Karpas-422 (cell line): ENCODE measurements around the gene PCARE. TPM values are rescaled to one million over a fixed set of nuclear protein-coding genes. Genes with fewer than 3 reads are reported as not detected.

Experiments
- DNase-seq: peaks from one replicate; pipeline ENCODE4 v3.0.0-alpha.2; 2015
- H2AFZ ChIP-seq: fragments of 200-600 bp; sonication (generic); 2 replicates; pipeline ENCODE4 v1.6.1; 2014; ENCODE audit warnings: antibody characterized with exemption, low read length, mixed read lengths
- H3K27ac ChIP-seq: fragments of 200-600 bp; sonication (generic); 2 replicates; pipeline ENCODE4 v1.5.1; 2014; ENCODE audit warnings: mild to moderate bottlenecking, low read length, moderate library complexity
- H3K27me3 ChIP-seq: fragments of 200-600 bp; sonication (generic); 2 replicates; pipeline ENCODE4 v1.6.1; 2014; ENCODE audit warnings: low read length, mixed read lengths
- H3K36me3 ChIP-seq: fragments of 200-600 bp; sonication (generic); 2 replicates; pipeline ENCODE4 v1.6.1; 2014; ENCODE audit warnings: low read length, mixed read lengths; ENCODE audit not compliant: insufficient read depth
- H3K4me1 ChIP-seq: fragments of 200-600 bp; sonication (generic); 2 replicates; pipeline ENCODE4 v1.6.1; 2014; ENCODE audit warnings: mild to moderate bottlenecking, low read length, mixed read lengths
- H3K4me2 ChIP-seq: fragments of 200-600 bp; sonication (generic); 2 replicates; pipeline ENCODE4 v1.6.1; 2014; ENCODE audit warnings: low read length, low read depth, mild to moderate bottlenecking; ENCODE audit not compliant: poor library complexity, severe bottlenecking
- H3K4me3 ChIP-seq: fragments of 200-600 bp; sonication (generic); 2 replicates; pipeline ENCODE4 v1.5.1; 2014; ENCODE audit warnings: mild to moderate bottlenecking, antibody characterized with exemption, low read length, mixed read lengths
- H3K79me2 ChIP-seq: fragments of 200-600 bp; sonication (generic); 2 replicates; pipeline ENCODE4 v1.6.1; 2014; ENCODE audit warnings: mild to moderate bottlenecking, low read length, mixed read lengths
- H3K9ac ChIP-seq: fragments of 200-600 bp; sonication (generic); 2 replicates; pipeline ENCODE4 v1.6.0; 2014; ENCODE audit warnings: low read length
- H3K9me2 ChIP-seq: fragments of 200-600 bp; sonication (generic), shearing (Covaris generic); replicated peaks from 2 replicates; pipeline ENCODE4 v1.6.0; 2014; ENCODE audit warnings: mild to moderate bottlenecking, low read length, moderate library complexity; ENCODE audit not compliant: insufficient read depth
- H3K9me3 ChIP-seq: fragments of 300-700, 200-600 bp; sonication (generic); 2 replicates; pipeline ENCODE4 v1.6.1; 2014; ENCODE audit warnings: low read length, mixed read lengths
- H4K20me1 ChIP-seq: fragments of 200-600 bp; sonication (generic); 2 replicates; pipeline ENCODE4 v1.6.1; 2014; ENCODE audit warnings: mild to moderate bottlenecking, antibody characterized with exemption, low read length, low read depth; ENCODE audit not compliant: insufficient read depth
- total RNA-seq: library from RNA; depleted of rRNA; stranded (reverse); fragments of >200 nt; shearing (Covaris generic); gene quantifications from 2 replicates; pipeline ENCODE4 v1.2.3, GENCODE V29; 2014; ENCODE audit warnings: low replicate concordance

The PCARE gene
- total RNA-seq, 1 experiment from 2014 or later, result not detected

GRCh38 chr2:29071032-29071975 is 3.0 kb downstream of the PCARE start:
- H3K27ac ChIP-seq, result no peak overlapping the region
- H3K27me3 ChIP-seq, result no peaks in the 10 kb centered on the region
- peaks cover 2% of the 10 kb centered on the region for H3K4me1 ChIP-seq
- H2AFZ ChIP-seq, result no peak overlapping the region
- no peaks in the 10 kb centered on the region for H4K20me1 ChIP-seq
- no peaks in the 10 kb centered on the region for H3K79me2 ChIP-seq
- no peaks in the 10 kb centered on the region for H3K9me3 ChIP-seq
- H3K9me2 ChIP-seq, result no peaks in the 10 kb centered on the region
- H3K4me2 ChIP-seq, result no peak overlapping the region
- no peaks in the 10 kb centered on the region for H3K36me3 ChIP-seq
- no peak overlapping the region for H3K4me3 ChIP-seq
- no peak overlapping the region for H3K9ac ChIP-seq
- DNase-seq, result no peak

- no peak for DNase-seq
- Histone ChIP-seq H3K9ac (no peak overlapping the region), H3K79me2 (no peaks in the 10 kb centered on the region), H4K20me1 (no peaks in the 10 kb centered on the region), H3K27me3 (no peaks in the 10 kb centered on the region), H3K4me2 (no peak overlapping the region), H2AFZ (no peak overlapping the region), H3K27ac (no peak overlapping the region), H3K9me2 (no peaks in the 10 kb centered on the region), H3K4me3 (no peak overlapping the region), H3K9me3 (no peaks in the 10 kb centered on the region), H3K36me3 (no peaks in the 10 kb centered on the region), H3K4me1 (no peaks in the 10 kb centered on the region)
Observed at GRCh38 chr2:29070526-29070925, 3.8 kb downstream of the PCARE start.

- no peaks in the 10 kb centered on the region for H3K4me1 ChIP-seq
- no peak overlapping the region for H3K4me2 ChIP-seq
- no peaks in the 10 kb centered on the region for H4K20me1 ChIP-seq
- H3K36me3 ChIP-seq, result no peaks in the 10 kb centered on the region
- H3K9me2 ChIP-seq, result no peaks in the 10 kb centered on the region
- DNase-seq, result no peak
- H3K79me2 ChIP-seq, result no peaks in the 10 kb centered on the region
- no peak overlapping the region for H3K27ac ChIP-seq
- H3K4me3 ChIP-seq, result no peak overlapping the region
- no peak overlapping the region for H2AFZ ChIP-seq
- H3K9me3 ChIP-seq, result no peaks in the 10 kb centered on the region
- H3K9ac ChIP-seq, result no peak overlapping the region
- no peaks in the 10 kb centered on the region for H3K27me3 ChIP-seq
Observed at GRCh38 chr2:29068513-29068912, 5.8 kb downstream of the PCARE start.

- H4K20me1 ChIP-seq, result no peaks in the 10 kb centered on the region
- no peak for DNase-seq
- H3K4me2 ChIP-seq, result no peak overlapping the region
- H3K27me3 ChIP-seq, result no peaks in the 10 kb centered on the region
- H3K4me1 ChIP-seq, result no peaks in the 10 kb centered on the region
- no peaks in the 10 kb centered on the region for H3K36me3 ChIP-seq
- H2AFZ ChIP-seq, result no peak overlapping the region
- H3K9ac ChIP-seq, result no peak overlapping the region
- H3K79me2 ChIP-seq, result no peaks in the 10 kb centered on the region
- H3K4me3 ChIP-seq, result no peak overlapping the region
- H3K9me2 ChIP-seq, result no peaks in the 10 kb centered on the region
- no peak overlapping the region for H3K27ac ChIP-seq
- no peaks in the 10 kb centered on the region for H3K9me3 ChIP-seq
Observed at GRCh38 chr2:29066997-29067605, 7.2 kb downstream of the PCARE start.

- no peak for DNase-seq
- no peaks in the 10 kb centered on the region for H4K20me1 ChIP-seq
- H3K4me1 ChIP-seq, result no peaks in the 10 kb centered on the region
- no peak overlapping the region for H3K9ac ChIP-seq
- H3K79me2 ChIP-seq, result no peaks in the 10 kb centered on the region
- H3K4me3 ChIP-seq, result no peak overlapping the region
- H3K36me3 ChIP-seq, result no peaks in the 10 kb centered on the region
- no peaks in the 10 kb centered on the region for H3K9me2 ChIP-seq
- H3K27ac ChIP-seq, result no peak overlapping the region
- H2AFZ ChIP-seq, result no peak overlapping the region
- no peak overlapping the region for H3K4me2 ChIP-seq
- H3K9me3 ChIP-seq, result no peaks in the 10 kb centered on the region
- H3K27me3 ChIP-seq, result no peaks in the 10 kb centered on the region
Observed at GRCh38 chr2:29066271-29066860, 8.0 kb downstream of the PCARE start.

GRCh38 chr2:29065068-29065811 is 9.1 kb downstream of the PCARE start:
- no peaks in the 10 kb centered on the region for H3K79me2 ChIP-seq
- no peak overlapping the region for H3K9ac ChIP-seq
- no peak overlapping the region for H2AFZ ChIP-seq
- no peaks in the 10 kb centered on the region for H4K20me1 ChIP-seq
- DNase-seq, result no peak
- H3K27ac ChIP-seq, result no peak overlapping the region
- H3K4me1 ChIP-seq, result no peaks in the 10 kb centered on the region
- H3K9me2 ChIP-seq, result no peaks in the 10 kb centered on the region
- H3K9me3 ChIP-seq, result no peaks in the 10 kb centered on the region
- no peak overlapping the region for H3K4me3 ChIP-seq
- H3K4me2 ChIP-seq, result no peak overlapping the region
- no peaks in the 10 kb centered on the region for H3K27me3 ChIP-seq
- H3K36me3 ChIP-seq, result no peaks in the 10 kb centered on the region

GRCh38 chr2:29064746-29065067 is 9.6 kb downstream of the PCARE start:
- H4K20me1 ChIP-seq, result no peaks in the 10 kb centered on the region
- H3K4me3 ChIP-seq, result no peak overlapping the region
- H3K36me3 ChIP-seq, result no peaks in the 10 kb centered on the region
- H3K27ac ChIP-seq, result no peak overlapping the region
- no peaks in the 10 kb centered on the region for H3K79me2 ChIP-seq
- DNase-seq, result no peak
- H2AFZ ChIP-seq, result no peak overlapping the region
- H3K4me2 ChIP-seq, result no peak overlapping the region
- H3K9me2 ChIP-seq, result no peaks in the 10 kb centered on the region
- no peaks in the 10 kb centered on the region for H3K27me3 ChIP-seq
- H3K4me1 ChIP-seq, result no peaks in the 10 kb centered on the region
- H3K9me3 ChIP-seq, result no peaks in the 10 kb centered on the region
- H3K9ac ChIP-seq, result no peak overlapping the region

- no peaks in the 10 kb centered on the region for H3K36me3 ChIP-seq
- no peak overlapping the region for H2AFZ ChIP-seq
- H3K27ac ChIP-seq, result no peak overlapping the region
- no peaks in the 10 kb centered on the region for H3K9me2 ChIP-seq
- DNase-seq, result no peak
- no peaks in the 10 kb centered on the region for H4K20me1 ChIP-seq
- H3K9me3 ChIP-seq, result no peaks in the 10 kb centered on the region
- no peaks in the 10 kb centered on the region for H3K4me1 ChIP-seq
- H3K27me3 ChIP-seq, result no peaks in the 10 kb centered on the region
- no peaks in the 10 kb centered on the region for H3K79me2 ChIP-seq
- H3K9ac ChIP-seq, result no peak overlapping the region
- no peak overlapping the region for H3K4me2 ChIP-seq
- no peak overlapping the region for H3K4me3 ChIP-seq
Observed at GRCh38 chr2:29064346-29064715, 10.0 kb downstream of the PCARE start.
